ENCODE measurements around the gene AVPR2. TPM values are rescaled to one million over a fixed set of nuclear protein-coding genes. Genes with fewer than 3 reads are reported as not detected.
A peak's percentile ranks its signal among the peaks of the same experiment; 100 is the strongest.

Gene AVPR2
- total RNA-seq, 1 experiment from 2014 or later: not detected

GRCh38 chrX:153885208-153885787 is 19.2 kb upstream of the AVPR2 start:
- Histone ChIP-seq H3K4me3 (replicated peaks in 1 of 2; ENCODE audit: low read depth in 1 of 2, low read length in 2 of 2) (peak overlapping the region; percentile 47 to 52), H3K9ac (ENCODE audit: low read length) (peak overlapping the region; percentile 39; the same call in 1 of the 2 replicates), H3K79me2 (ENCODE audit: insufficient read depth, low read length) (no peaks in the 10 kb centered on the region), H3K9me3 (ENCODE audit: control insufficient read depth in 1 of 2, insufficient read depth in 1 of 2, low read depth in 1 of 2, low read length in 2 of 2) (no peaks in the 10 kb centered on the region), H2AFZ (ENCODE audit: low read depth, low read length, poor library complexity, severe bottlenecking) (no peak overlapping the region), H4K20me1 (ENCODE audit: insufficient read depth) (no peaks in the 10 kb centered on the region), H3K4me1 (ENCODE audit: control insufficient read depth in 1 of 2, insufficient read depth in 2 of 2, low read length in 2 of 2) (peaks cover 9 to 37% of the 10 kb centered on the region in 2 experiments), H3K4me2 (ENCODE audit: low read length) (peak overlapping the region; percentile 76), H3K9me2 (ENCODE audit: insufficient read depth) (no peaks in the 10 kb centered on the region), H3K27ac (ENCODE audit: low read depth, low read length) (no peak overlapping the region; the same call in 1 of the 2 replicates), H3K36me3 (ENCODE audit: control insufficient read depth in 1 of 2, insufficient read depth in 2 of 2, low read length in 2 of 2) (no peaks in the 10 kb centered on the region), H3K27me3 (ENCODE audit: insufficient read depth, low read length) (no peaks in the 10 kb centered on the region)
- ChIA-PET RAD21 (ENCODE audit: low non-redundant PET in 1 of 2, low total read pairs in 2 of 2, uncharacterized antibody in 2 of 2, unreplicated experiment in 2 of 2) (interaction anchor here in 1 of 2 experiments (0.7 kb wide), 1 partner anchor 85 kb away, joined by 3 read pairs; no protein-coding TSS in a partner anchor), POLR2A (no interaction called here), CTCF (no interaction called here)
- no peak for TF ChIP-seq EZH2 (IDR thresholded peaks at IDR 0.05)
- TF ChIP-seq EZH2phosphoT487 (IDR thresholded peaks at IDR 0.05; ENCODE audit: borderline replicate concordance): no peak
- TF ChIP-seq CEBPB (IDR thresholded peaks at IDR 0.05; ENCODE audit: low read depth): no peak
- no peak for TF ChIP-seq SIN3A (IDR thresholded peaks at IDR 0.05; ENCODE audit: low read depth)
- no peak for TF ChIP-seq JUND (IDR thresholded peaks at IDR 0.05)
- TF ChIP-seq RAD21 (IDR thresholded peaks at IDR 0.05; ENCODE audit: low read depth): no peak
- no peak for TF ChIP-seq MAX (IDR thresholded peaks at IDR 0.05)
- intact Hi-C loops (cut with micrococcal nuclease): no loop called here
- TSS peak; percentile 65 for BruUV-seq (replicated peaks)
- ATAC-seq (peak; percentile 57), DNase-seq (ENCODE audit: low read depth, low spot score) (no peak)

GRCh38 chrX:153885968-153886903 is 18.2 kb upstream of the AVPR2 start, which contains the start of gene L1CAM:
Gene L1CAM (minus strand): TSS chrX:153886173. CDS start chrX:153875836, 10,337 bp downstream.
- no peaks in the 10 kb centered on the region for H3K79me2 ChIP-seq (ENCODE audit: insufficient read depth, low read length)
- peak within 1 kb of the TSS; percentile 76 for H3K4me2 ChIP-seq (ENCODE audit: low read length)
- H3K4me1 ChIP-seq (ENCODE audit: control insufficient read depth in 1 of 2, insufficient read depth in 2 of 2, low read length in 2 of 2): peaks cover 9 to 34% of the 10 kb centered on the region in 2 experiments
- ChIA-PET RAD21 (ENCODE audit: low non-redundant PET in 1 of 2, low total read pairs in 2 of 2, uncharacterized antibody in 2 of 2, unreplicated experiment in 2 of 2) (interaction anchor here in 1 of 2 experiments (0.7 kb wide), 1 partner anchor 86 kb away, joined by 3 read pairs; no protein-coding TSS in a partner anchor), POLR2A (no interaction called here), CTCF (no interaction called here)
- ATAC-seq: peak; percentile 66
- no peaks in the 10 kb centered on the region for H3K9me3 ChIP-seq (ENCODE audit: control insufficient read depth in 1 of 2, insufficient read depth in 1 of 2, low read depth in 1 of 2, low read length in 2 of 2)
- no peak within 1 kb of the TSS for H2AFZ ChIP-seq (ENCODE audit: low read depth, low read length, poor library complexity, severe bottlenecking)
- no peaks in the 10 kb centered on the region for H4K20me1 ChIP-seq (ENCODE audit: insufficient read depth)
- no peak for TF ChIP-seq SIN3A (IDR thresholded peaks at IDR 0.05; ENCODE audit: low read depth)
- no peak for TF ChIP-seq EZH2 (IDR thresholded peaks at IDR 0.05)
- peak within 1 kb of the TSS; percentile 47 to 52 for H3K4me3 ChIP-seq (replicated peaks in 1 of 2; ENCODE audit: low read depth in 1 of 2, low read length in 2 of 2)
- BruUV-seq (replicated peaks): no TSS peak
- peak within 1 kb of the TSS; percentile 39; the same call in 1 of the 2 replicates for H3K9ac ChIP-seq (ENCODE audit: low read length)
- intact Hi-C loops (cut with micrococcal nuclease): no loop called here
- H3K27me3 ChIP-seq (ENCODE audit: insufficient read depth, low read length): no peaks in the 10 kb centered on the region
- DNase-seq (ENCODE audit: low read depth, low spot score): no peak
- H3K36me3 ChIP-seq (ENCODE audit: control insufficient read depth in 1 of 2, insufficient read depth in 2 of 2, low read length in 2 of 2): no peaks in the 10 kb centered on the region
- H3K9me2 ChIP-seq (ENCODE audit: insufficient read depth): no peaks in the 10 kb centered on the region
- no peak within 1 kb of the TSS; the same call in 1 of the 2 replicates for H3K27ac ChIP-seq (ENCODE audit: low read depth, low read length)

All from HCT116 (cell line).